Measurements from ENCODE around the gene VPS13A. TPM values are rescaled to one million over a fixed set of nuclear protein-coding genes. Genes with fewer than 3 reads are reported as not detected.

VPS13A gene
- 10 to 100 TPM; 48.7 to 62.6 (median 49.2) TPM for total RNA-seq
- long read RNA-seq, donor 1, partial matches to known transcripts = 2 of 5 reads
- long read RNA-seq, donor 1, other reads (novel, unspliced or antisense) = 3 of 5 reads
- long read RNA-seq, donor 2, partial matches to known transcripts = 10 of 10 reads
- long read RNA-seq, donor 2, other reads (novel, unspliced or antisense) = 0 of 10 reads

DNA sequence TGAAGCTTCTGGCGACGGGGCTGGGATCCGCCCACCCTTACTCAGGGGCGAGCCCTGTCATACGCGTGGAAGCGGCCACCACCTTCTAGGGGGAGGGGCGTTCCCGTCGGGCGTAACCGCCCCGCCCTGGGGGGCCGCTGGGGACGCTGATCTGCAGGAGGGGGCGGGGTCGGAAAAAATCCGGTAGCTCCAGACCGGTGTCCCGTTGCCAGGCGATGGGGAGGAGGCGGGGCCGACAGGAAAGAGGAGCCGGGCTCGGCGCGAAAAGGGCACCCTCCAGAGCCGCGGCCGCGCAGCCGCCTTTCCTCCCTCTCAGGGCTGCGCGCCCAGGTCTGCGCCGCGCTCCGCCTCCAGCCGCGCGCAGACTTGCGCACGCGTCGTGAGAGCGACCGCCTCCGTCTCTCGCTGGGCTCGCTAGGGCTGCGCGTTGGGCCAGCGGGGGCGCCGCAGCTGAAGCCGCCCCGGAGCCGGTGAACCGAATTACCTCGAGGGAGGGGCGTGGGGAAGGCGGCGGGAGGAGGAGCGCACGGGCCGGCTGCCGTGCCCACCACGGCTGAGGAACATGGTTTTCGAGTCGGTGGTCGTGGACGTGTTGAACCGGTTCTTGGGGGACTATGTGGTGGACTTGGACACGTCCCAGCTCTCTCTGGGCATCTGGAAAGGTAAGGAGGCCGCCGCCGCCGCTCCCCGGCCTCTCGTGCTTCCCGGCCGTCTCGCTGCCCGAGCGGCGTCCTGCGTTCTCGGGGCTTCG, at the start of gene VPS13A:
Gene VPS13A (plus strand): TSS at position 392 of the 751 bp plus-strand sequence. CDS start 171 bp downstream, at position 563.
- no peaks in the 10 kb centered on the region for H3K36me3 ChIP-seq (ENCODE audit: low read depth)
- TF ChIP-seq, protein P1, sequence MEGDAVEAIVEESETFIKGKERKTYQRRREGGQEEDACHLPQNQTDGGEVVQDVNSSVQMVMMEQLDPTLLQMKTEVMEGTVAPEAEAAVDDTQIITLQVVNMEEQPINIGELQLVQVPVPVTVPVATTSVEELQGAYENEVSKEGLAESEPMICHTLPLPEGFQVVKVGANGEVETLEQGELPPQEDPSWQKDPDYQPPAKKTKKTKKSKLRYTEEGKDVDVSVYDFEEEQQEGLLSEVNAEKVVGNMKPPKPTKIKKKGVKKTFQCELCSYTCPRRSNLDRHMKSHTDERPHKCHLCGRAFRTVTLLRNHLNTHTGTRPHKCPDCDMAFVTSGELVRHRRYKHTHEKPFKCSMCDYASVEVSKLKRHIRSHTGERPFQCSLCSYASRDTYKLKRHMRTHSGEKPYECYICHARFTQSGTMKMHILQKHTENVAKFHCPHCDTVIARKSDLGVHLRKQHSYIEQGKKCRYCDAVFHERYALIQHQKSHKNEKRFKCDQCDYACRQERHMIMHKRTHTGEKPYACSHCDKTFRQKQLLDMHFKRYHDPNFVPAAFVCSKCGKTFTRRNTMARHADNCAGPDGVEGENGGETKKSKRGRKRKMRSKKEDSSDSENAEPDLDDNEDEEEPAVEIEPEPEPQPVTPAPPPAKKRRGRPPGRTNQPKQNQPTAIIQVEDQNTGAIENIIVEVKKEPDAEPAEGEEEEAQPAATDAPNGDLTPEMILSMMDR (IDR thresholded peaks at IDR 0.05) = no peak
- intact Hi-C loops (cut with DNase I, micrococcal nuclease) = no loop called here

DNA sequence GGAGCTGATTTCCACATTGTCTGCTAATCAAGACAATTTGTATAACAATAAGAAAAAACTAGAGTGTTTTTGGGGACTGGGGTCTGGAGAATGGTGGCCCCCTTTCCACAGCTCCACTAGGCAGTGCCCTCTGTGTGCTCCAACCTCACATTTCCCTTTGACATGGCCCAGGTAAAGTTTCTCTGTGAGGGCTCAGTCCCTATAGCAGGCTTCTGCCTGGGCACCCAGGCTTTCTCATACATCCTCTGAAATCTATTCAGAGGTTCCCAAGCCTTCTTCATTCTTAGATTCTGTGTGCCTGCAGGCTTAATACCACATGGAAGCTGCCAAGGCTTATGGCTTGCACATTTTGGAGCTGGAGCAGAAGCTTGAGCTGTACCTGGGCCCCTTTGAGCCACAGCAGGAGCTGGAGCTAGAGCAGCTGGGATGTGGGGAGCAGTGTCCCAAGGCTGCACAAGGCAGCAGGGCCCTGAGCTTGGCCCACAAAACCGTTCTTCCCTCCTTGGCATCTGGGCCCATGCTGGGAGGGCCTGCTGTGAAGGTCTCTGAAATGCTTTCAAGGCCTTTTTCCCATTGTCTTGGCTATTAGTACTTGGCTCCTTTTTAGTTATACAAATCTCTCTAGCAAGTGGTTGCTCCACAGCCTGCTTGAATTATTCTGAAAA, 49.1 kb upstream of the VPS13A start:
- H3K36me3 ChIP-seq (ENCODE audit: low read depth) = no peaks in the 10 kb centered on the region
- no peak overlapping the region for H3K4me3 ChIP-seq
- no peaks in the 10 kb centered on the region for H3K4me1 ChIP-seq (ENCODE audit: low read depth)
- no peak for ATAC-seq
- no peak for DNase-seq
- H3K9me3 ChIP-seq = no peaks in the 10 kb centered on the region
- intact Hi-C loops (cut with DNase I, micrococcal nuclease) = no loop called here
- TF ChIP-seq, protein P1 (IDR thresholded peaks at IDR 0.05) = no peak

More for the DNA sequence above, at the start of gene VPS13A:
- peak; percentile 95 for ATAC-seq
- Histone ChIP-seq H3K4me3 (peak within 1 kb of the TSS; percentile 61), H3K9me3 (no peaks in the 10 kb centered on the region), H3K4me1 (ENCODE audit: low read depth) (peaks cover 14% of the 10 kb centered on the region)
- DNase-seq = peak; percentile 92 to 96 (median 95)

DNA sequence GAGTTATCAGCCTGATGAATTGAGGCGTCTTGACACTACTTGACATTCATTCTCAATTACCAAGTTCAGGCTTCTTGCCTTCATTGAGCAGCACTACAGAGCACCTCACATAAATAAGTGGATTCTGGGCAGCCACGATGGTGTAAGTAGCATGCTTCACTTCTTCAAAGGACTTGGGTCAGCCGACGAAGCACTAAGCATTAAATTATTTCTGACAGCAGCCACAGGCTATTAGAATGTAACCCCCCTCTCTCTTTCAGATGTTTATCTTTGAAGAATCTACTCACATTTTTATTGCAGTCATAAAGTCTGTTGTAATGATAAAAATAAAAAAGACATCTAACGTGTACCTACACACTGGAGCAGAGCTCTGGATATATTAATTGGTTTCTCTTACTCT, 45.9 kb upstream of the VPS13A start:
- Histone ChIP-seq H3K36me3 (ENCODE audit: low read depth) (no peaks in the 10 kb centered on the region), H3K9me3 (no peaks in the 10 kb centered on the region), H3K4me3 (no peak overlapping the region), H3K4me1 (ENCODE audit: low read depth) (no peaks in the 10 kb centered on the region)
- DNase-seq (no peak), ATAC-seq (no peak)
- TF ChIP-seq, protein P1 (IDR thresholded peaks at IDR 0.05) = no peak
- intact Hi-C loops (cut with DNase I, micrococcal nuclease) = no loop called here

DNA sequence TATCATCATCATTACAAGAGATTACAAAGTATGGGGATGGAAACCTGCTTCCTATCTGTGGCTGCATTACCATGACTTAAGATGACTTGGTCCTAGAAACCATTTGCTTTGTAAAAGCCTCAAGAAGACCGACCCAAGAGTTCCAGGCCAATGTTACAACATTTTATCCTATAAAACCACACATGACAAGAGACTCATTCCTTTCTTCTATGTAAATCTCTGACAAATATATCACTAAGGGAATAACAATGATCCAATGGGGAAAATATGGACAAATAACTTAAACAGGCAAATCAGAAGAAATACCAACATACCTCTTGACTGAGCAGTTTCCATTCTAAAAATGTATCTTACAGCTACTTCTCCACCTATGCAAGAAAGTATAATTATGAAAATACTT, 44.3 kb upstream of the VPS13A start:
- ATAC-seq = no peak
- intact Hi-C loops (cut with DNase I, micrococcal nuclease) = no loop called here

GRCh38 chr9:77142366-77142765, 35.0 kb upstream of the VPS13A start:
- Histone ChIP-seq H3K4me1 (ENCODE audit: low read depth) (no peaks in the 10 kb centered on the region), H3K4me3 (no peak overlapping the region), H3K36me3 (ENCODE audit: low read depth) (no peaks in the 10 kb centered on the region), H3K9me3 (no peaks in the 10 kb centered on the region)
- DNase-seq (no peak), ATAC-seq (no peak)
- TF ChIP-seq, protein P1 (IDR thresholded peaks at IDR 0.05) = no peak
- intact Hi-C loops (cut with DNase I, micrococcal nuclease) = no loop called here

More for the DNA sequence above, 44.3 kb upstream of the VPS13A start:
- Histone ChIP-seq H3K4me1 (ENCODE audit: low read depth) (no peaks in the 10 kb centered on the region), H3K4me3 (no peak overlapping the region), H3K9me3 (no peaks in the 10 kb centered on the region), H3K36me3 (ENCODE audit: low read depth) (no peaks in the 10 kb centered on the region)
- DNase-seq = no peak
- TF ChIP-seq, protein P1 (IDR thresholded peaks at IDR 0.05) = no peak

All from mucosa of descending colon (tissue), 3 donors.